ENCODE results near the gene FARP1.

The FARP1 gene

GRCh38 chr13:98452851-98453843 lies 310.3 kb downstream of the FARP1 start:
- no peak for DNase-seq

- peak; percentile 47 for DNase-seq
Measured at GRCh38 chr13:98454389-98454881, 311.5 kb downstream of the FARP1 start.

- DNase-seq, result no peak
Measured at GRCh38 chr13:98456413-98456845, 313.5 kb downstream of the FARP1 start.

GRCh38 chr13:98457053-98457452 lies 314.2 kb downstream of the FARP1 start:
- no peak for DNase-seq

- no peak for DNase-seq
Measured at GRCh38 chr13:98458431-98458830, 315.5 kb downstream of the FARP1 start.

- DNase-seq, result no peak
Measured at GRCh38 chr13:98459171-98459681, 316.3 kb downstream of the FARP1 start.

- DNase-seq, result no peak
Measured at GRCh38 chr13:98459721-98460370, 317.0 kb downstream of the FARP1 start.

- DNase-seq, result no peak
Measured at GRCh38 chr13:98460516-98460915, 317.6 kb downstream of the FARP1 start.

GRCh38 chr13:98461486-98462240 lies 318.8 kb downstream of the FARP1 start:
- DNase-seq, result no peak

- no peak for DNase-seq
Measured at GRCh38 chr13:98462241-98462882, 319.5 kb downstream of the FARP1 start.

GRCh38 chr13:98462946-98463345 lies 320.1 kb downstream of the FARP1 start:
- DNase-seq, result no peak

GRCh38 chr13:98466634-98467236 lies 323.8 kb downstream of the FARP1 start:
- no peak for DNase-seq

GRCh38 chr13:98467263-98467985 lies 324.5 kb downstream of the FARP1 start:
- DNase-seq, result no peak

GRCh38 chr13:98468361-98468760 lies 325.5 kb downstream of the FARP1 start:
- DNase-seq, result no peak

GRCh38 chr13:98468929-98469328 lies 326.0 kb downstream of the FARP1 start:
- DNase-seq, result no peak

- DNase-seq, result no peak
Measured at GRCh38 chr13:98470920-98471319, 328.0 kb downstream of the FARP1 start.

- DNase-seq, result no peak
Measured at GRCh38 chr13:98471934-98472333, 329.0 kb downstream of the FARP1 start.

- DNase-seq, result no peak
Measured at GRCh38 chr13:98473135-98473787, 330.4 kb downstream of the FARP1 start.

- DNase-seq, result no peak
Measured at GRCh38 chr13:98473788-98474144, 330.9 kb downstream of the FARP1 start.

GRCh38 chr13:98474292-98474691 lies 331.4 kb downstream of the FARP1 start:
- DNase-seq, result no peak

- DNase-seq, result no peak
Measured at GRCh38 chr13:98474761-98475160, 331.9 kb downstream of the FARP1 start.
